Effector memory CD4-positive, alpha-beta T cell (primary cell): Measurements from ENCODE around the gene LIAS.

Experiments used
- DNase-seq, 3 donors: peaks; one replicate each; pipeline ENCODE4 v3.0.0-alpha.2; 2020
- H3K27ac ChIP-seq: 2 replicates; pipeline ENCODE4 v1.7.0; 2013; ENCODE audit warnings: mild to moderate bottlenecking, low read length, moderate library complexity; ENCODE audit not compliant: insufficient read depth, poor library complexity, severe bottlenecking
- H3K27me3 ChIP-seq: replicated peaks from 2 replicates; pipeline ENCODE4 v1.7.0; 2013; ENCODE audit warnings: mild to moderate bottlenecking, low read length; ENCODE audit not compliant: insufficient read depth, control insufficient read depth, poor library complexity, severe bottlenecking
- H3K36me3 ChIP-seq: 2 replicates; pipeline ENCODE4 v1.7.0; 2013; ENCODE audit warnings: mild to moderate bottlenecking, low read length, moderate library complexity; ENCODE audit not compliant: control insufficient read depth, insufficient read depth
- H3K4me1 ChIP-seq: 2 replicates; pipeline ENCODE4 v1.7.0; 2013; ENCODE audit warnings: low read length, mild to moderate bottlenecking; ENCODE audit not compliant: control insufficient read depth, insufficient read depth, poor library complexity, severe bottlenecking
- H3K4me3 ChIP-seq: 2 replicates; pipeline ENCODE4 v1.7.0; 2013; ENCODE audit warnings: low read length, low read depth, mild to moderate bottlenecking; ENCODE audit not compliant: insufficient read depth, poor library complexity, severe bottlenecking
- H3K9me3 ChIP-seq: 2 replicates; pipeline ENCODE4 v1.7.0; 2013; ENCODE audit warnings: mild to moderate bottlenecking, low read length, moderate library complexity; ENCODE audit not compliant: control insufficient read depth

LIAS gene

DNA sequence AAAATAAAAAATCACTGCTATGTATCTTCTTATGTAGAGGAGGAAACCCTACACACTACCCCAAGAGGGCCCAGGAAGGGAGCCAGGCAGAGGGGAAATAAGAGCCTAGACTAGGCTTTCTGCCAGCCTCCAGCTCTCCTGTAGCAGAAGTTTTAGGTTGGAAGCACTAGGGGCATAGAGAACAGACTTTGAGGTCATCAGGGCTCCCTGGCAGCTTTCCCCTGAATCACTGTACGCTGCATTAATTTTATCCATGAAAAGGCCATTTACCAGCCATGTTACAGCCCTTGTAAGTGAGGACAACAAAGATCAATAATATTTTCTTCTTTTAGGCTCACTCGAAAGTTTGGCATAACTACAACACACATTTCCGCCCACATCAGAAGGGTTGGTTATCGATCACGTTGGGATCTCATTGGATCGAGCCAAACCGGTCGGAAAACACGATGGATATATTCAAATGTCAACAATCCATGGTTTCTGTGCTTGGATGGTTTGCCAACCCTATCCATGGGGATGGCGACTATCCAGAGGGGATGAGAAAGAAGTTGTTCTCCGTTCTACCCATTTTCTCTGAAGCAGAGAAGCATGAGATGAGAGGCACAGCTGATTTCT lies 24.9 kb upstream of the LIAS start:
- Histone ChIP-seq H3K27ac (no peak overlapping the region), H3K9me3 (no peaks in the 10 kb centered on the region)
- DNase-seq, result no peak

DNA sequence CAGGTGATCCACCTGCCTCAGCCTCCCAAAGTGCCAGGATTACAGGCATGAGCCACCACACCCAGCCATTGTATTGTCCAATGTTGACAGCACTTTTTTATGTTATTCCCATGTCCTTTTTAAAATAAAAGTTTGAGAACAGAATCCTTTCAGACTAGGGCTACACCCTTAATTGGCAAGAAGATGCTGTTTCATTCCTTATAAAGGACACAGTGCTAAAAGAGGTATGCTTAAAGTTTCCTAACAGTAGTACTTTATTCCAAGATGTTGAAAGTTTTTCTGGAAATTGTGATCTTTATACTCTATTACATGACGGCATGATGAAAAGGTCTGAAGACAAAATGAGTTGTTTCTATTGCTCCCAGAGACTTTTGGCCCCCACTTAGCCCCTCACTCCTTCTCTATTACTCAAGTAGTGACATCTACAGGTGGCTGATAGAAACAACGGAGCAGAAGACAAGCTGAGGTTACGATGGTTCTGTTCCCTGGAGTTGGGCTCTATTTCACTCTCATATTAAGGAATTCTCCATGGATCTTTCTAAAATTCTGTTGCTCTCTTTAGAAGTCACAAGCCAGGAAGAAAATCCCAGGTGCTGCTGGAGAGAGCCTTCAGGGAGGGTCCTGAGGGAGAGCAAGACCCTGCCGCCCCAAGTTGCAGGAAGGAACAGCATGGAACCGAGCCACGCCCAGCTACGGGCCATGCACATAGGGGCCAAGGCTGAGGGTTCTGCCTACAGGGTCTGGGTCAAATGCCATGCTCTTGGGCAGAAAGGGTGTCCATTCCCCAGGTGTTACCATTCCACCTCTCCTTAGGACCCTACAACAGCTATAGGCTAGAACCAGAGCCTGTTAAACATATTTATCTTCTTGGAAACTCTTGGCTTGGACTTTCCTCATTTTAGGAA lies 22.9 kb upstream of the LIAS start:
- Histone ChIP-seq H3K27me3 (no peaks in the 10 kb centered on the region), H3K4me3 (no peak overlapping the region), H3K27ac (no peak overlapping the region), H3K9me3 (no peaks in the 10 kb centered on the region), H3K4me1 (no peaks in the 10 kb centered on the region), H3K36me3 (no peaks in the 10 kb centered on the region)
- no peak for DNase-seq

More for the DNA sequence above, 24.9 kb upstream of the LIAS start:
- no peaks in the 10 kb centered on the region for H3K36me3 ChIP-seq
- H3K4me1 ChIP-seq, result no peaks in the 10 kb centered on the region
- no peak overlapping the region for H3K4me3 ChIP-seq
- no peaks in the 10 kb centered on the region for H3K27me3 ChIP-seq

DNA sequence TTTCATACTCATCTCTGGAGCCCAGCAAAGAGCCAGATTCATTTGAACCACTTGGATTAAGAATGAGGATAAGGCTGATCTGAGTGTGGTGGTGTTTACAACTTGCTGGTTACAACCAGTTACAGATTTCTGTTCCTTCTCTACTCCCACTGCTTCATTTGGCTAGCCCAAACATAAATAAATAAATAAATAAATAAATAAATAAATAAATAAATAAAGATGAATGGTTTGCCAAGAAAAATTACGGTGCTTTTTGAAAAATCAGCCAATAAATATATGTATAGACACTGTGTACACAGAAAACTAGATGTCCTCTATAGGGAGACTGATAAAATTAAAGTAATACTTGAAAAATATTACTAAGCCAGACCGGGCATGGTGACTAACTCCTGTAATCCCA lies 17.3 kb upstream of the LIAS start:
- H3K4me1 ChIP-seq, result no peaks in the 10 kb centered on the region
- no peak overlapping the region for H3K27ac ChIP-seq
- no peaks in the 10 kb centered on the region for H3K36me3 ChIP-seq
- H3K9me3 ChIP-seq, result no peaks in the 10 kb centered on the region
- no peak overlapping the region for H3K4me3 ChIP-seq
- no peaks in the 10 kb centered on the region for H3K27me3 ChIP-seq
- no peak for DNase-seq

DNA sequence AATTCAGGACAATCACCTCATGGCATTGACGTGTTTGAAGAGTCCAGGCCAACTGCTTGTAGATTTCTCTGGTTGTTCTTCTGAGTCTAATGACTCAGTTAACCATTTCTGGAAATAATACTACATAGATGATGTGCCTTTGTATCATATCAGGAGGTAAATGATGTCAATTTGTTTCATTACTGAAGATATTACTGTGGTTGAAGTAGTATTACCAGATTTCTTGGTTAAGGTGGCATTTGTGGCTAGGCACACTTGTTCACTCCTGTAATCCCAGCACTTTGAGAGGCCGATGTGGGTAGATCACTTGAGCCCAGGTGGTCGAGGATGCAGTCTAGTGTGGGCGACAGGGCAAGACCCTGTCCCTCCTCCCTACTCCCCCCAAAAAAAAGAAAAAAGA lies 15.9 kb upstream of the LIAS start:
- H3K4me3 ChIP-seq, result no peak overlapping the region
- H3K4me1 ChIP-seq, result peaks cover 6% of the 10 kb centered on the region
- H3K36me3 ChIP-seq, result no peaks in the 10 kb centered on the region
- no peak overlapping the region for H3K27ac ChIP-seq
- no peaks in the 10 kb centered on the region for H3K9me3 ChIP-seq
- no peaks in the 10 kb centered on the region for H3K27me3 ChIP-seq
- DNase-seq, result no peak

DNA sequence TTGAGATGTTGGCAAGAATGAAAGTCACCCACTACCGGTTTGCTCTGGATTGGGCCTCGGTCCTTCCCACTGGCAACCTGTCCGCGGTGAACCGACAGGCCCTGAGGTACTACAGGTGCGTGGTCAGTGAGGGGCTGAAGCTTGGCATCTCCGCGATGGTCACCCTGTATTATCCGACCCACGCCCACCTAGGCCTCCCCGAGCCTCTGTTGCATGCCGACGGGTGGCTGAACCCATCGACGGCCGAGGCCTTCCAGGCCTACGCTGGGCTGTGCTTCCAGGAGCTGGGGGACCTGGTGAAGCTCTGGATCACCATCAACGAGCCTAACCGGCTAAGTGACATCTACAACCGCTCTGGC lies 12.4 kb upstream of the LIAS start:
- no peaks in the 10 kb centered on the region for H3K9me3 ChIP-seq
- peaks cover 6% of the 10 kb centered on the region for H3K4me1 ChIP-seq
- H3K36me3 ChIP-seq, result peaks cover 4% of the 10 kb centered on the region
- H3K27ac ChIP-seq, result no peak overlapping the region
- H3K27me3 ChIP-seq, result no peaks in the 10 kb centered on the region
- no peak for DNase-seq
- H3K4me3 ChIP-seq, result peak overlapping the region; percentile 52

DNA sequence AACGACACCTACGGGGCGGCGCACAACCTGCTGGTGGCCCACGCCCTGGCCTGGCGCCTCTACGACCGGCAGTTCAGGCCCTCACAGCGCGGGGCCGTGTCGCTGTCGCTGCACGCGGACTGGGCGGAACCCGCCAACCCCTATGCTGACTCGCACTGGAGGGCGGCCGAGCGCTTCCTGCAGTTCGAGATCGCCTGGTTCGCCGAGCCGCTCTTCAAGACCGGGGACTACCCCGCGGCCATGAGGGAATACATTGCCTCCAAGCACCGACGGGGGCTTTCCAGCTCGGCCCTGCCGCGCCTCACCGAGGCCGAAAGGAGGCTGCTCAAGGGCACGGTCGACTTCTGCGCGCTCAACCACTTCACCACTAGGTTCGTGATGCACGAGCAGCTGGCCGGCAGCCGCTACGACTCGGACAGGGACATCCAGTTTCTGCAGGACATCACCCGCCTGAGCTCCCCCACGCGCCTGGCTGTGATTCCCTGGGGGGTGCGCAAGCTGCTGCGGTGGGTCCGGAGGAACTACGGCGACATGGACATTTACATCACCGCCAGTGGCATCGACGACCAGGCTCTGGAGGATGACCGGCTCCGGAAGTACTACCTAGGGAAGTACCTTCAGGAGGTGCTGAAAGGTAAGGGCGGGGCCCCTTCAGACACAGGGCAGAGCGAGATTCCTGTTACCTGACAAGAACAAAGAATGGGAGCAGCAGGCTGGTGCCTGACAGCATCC lies 11.8 kb upstream of the LIAS start:
- DNase-seq, result peak; percentile 15 to 45 (median 22)
- no peaks in the 10 kb centered on the region for H3K9me3 ChIP-seq
- no peaks in the 10 kb centered on the region for H3K27me3 ChIP-seq
- H3K4me3 ChIP-seq, result peak overlapping the region; percentile 52
- no peak overlapping the region for H3K27ac ChIP-seq
- H3K36me3 ChIP-seq, result peaks cover 7% of the 10 kb centered on the region
- peaks cover 6% of the 10 kb centered on the region for H3K4me1 ChIP-seq

DNA sequence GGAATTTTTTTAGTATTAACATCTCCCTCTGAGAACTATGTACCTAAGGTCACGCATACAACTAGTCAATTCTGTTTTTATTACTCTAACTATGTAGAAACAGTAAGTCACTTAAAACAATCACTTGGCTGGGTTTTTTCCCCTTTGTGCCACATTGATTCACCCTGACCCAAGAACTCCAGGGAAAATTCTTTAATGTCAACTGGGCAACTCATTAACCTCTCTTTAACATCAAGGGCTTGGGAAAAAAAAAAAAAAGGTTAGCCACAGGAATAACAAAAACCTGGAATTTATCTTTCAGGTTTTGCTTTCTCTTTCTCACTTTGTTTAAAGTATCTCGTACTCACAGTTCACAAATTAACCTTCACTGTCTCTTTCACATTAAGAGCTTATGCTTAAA lies 8.2 kb upstream of the LIAS start:
- Histone ChIP-seq H3K4me1 (peaks cover 6% of the 10 kb centered on the region), H3K4me3 (no peak overlapping the region), H3K9me3 (no peaks in the 10 kb centered on the region), H3K27ac (no peak overlapping the region), H3K36me3 (peaks cover 41% of the 10 kb centered on the region), H3K27me3 (no peaks in the 10 kb centered on the region)
- no peak for DNase-seq

DNA sequence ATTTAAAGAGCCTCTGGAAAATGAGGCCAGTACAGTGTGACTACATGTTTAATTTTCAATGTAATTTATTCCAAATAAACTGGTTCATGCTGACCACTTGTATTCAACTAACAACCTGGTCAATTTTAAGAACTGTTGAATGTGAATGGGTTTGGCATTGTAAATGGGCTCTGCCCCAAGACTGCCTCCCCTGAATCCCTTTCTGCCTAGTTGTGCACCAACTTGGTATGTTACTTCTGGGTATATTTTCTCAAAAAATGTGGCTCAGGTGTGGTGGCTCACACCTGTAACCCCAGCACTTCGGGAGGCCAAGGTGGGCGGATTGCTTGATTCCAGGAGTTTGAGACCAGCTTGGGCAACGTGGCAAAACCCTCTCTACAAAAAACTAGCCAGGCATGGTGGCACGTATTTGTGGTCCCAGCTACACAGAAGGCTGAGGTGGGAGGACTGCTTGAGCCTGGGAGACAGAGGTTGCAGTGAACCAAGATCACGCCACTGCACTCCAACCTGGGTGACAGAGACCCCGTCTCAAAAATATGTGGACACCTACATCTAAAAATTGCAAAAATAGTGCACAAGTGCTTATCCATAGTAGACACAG lies 7.3 kb upstream of the LIAS start:
- no peaks in the 10 kb centered on the region for H3K27me3 ChIP-seq
- peaks cover 7% of the 10 kb centered on the region for H3K4me1 ChIP-seq
- peaks cover 50% of the 10 kb centered on the region for H3K36me3 ChIP-seq
- H3K4me3 ChIP-seq, result no peak overlapping the region
- no peak for DNase-seq
- no peaks in the 10 kb centered on the region for H3K9me3 ChIP-seq
- no peak overlapping the region for H3K27ac ChIP-seq

DNA sequence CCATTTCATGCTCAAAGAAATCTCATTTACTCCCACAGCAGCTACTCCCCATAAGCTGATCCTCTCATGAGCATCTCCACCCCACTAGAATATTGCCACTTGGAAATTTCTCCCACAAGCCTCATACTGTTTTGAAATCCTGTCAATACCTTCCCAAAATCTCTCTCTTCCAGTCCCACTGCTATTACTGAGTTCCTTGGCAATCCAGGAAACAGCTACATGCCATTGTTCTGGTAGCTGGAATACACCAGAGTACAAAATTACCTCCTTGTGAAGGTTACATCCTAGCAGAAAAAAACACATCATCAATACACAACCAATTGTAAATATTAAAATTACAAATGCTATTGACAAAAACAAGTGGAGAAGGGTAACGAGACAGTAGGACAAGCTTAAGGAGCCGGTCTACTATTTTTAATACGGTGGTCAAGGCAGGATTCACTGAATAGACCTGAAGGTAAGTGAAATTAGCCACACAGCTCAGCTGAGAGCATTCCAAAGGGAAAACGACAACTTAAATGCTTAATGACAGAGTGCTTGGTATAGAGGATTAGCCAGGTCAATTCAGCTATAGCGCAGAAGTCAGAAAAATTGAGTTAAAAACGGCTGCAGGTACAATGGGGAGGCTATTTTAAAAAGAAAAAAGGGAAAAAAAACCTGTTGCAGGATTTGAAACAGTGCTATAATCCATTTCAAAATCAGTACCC lies 6.5 kb upstream of the LIAS start:
- H3K36me3 ChIP-seq, result peaks cover 58% of the 10 kb centered on the region

More for the DNA sequence above, 6.5 kb upstream of the LIAS start:
- H3K9me3 ChIP-seq, result no peaks in the 10 kb centered on the region
- H3K27ac ChIP-seq, result no peak overlapping the region
- peaks cover 10% of the 10 kb centered on the region for H3K4me1 ChIP-seq
- no peak for DNase-seq
- no peaks in the 10 kb centered on the region for H3K27me3 ChIP-seq
- no peak overlapping the region for H3K4me3 ChIP-seq
